ENCODE data around the gene DKKL1.

DKKL1 gene

DNA sequence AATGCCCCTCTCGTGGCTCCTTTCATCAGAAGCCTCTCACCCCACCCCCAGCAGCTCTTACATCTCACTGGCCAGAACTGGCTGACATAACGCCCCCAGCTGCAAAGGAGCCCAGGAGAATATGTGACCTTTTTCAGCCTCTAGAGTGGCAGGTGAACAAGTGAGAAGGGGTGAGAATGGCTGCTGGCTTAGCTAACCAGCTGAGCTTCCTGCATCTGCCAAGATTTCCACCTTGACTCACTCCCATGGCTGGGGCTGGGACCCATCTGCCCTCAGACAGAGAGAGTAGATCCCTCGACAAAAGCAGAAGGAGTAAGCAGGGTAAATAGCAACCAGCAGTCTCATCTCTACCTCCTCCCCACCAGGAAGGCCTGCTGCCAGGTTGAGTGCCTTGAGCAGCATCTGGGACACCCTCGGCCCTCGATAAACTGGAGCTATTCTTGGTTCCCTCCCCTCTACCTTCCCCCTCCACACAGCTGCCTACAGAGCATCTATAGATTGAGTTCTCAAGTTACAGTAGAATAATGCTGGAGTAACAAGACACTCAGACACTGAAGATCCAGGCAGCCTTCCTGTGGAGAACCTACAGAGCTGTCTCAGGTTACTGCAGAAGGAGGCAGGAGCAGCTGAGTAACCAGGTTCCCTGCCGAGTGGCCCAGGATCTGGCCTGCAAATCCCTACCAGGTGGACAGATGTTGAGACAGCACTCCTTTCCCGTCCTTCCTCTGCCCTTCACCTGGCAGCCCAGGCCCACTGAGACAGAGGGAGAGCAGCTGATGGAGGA, 39.9 kb downstream of the DKKL1 start:
- DNase-seq (ENCODE audit: extremely low read depth, low read depth) = no peak
- TF ChIP-seq CTCF (IDR thresholded peaks at IDR 0.05; ENCODE audit: low read depth, low read length) = no peak

DNA sequence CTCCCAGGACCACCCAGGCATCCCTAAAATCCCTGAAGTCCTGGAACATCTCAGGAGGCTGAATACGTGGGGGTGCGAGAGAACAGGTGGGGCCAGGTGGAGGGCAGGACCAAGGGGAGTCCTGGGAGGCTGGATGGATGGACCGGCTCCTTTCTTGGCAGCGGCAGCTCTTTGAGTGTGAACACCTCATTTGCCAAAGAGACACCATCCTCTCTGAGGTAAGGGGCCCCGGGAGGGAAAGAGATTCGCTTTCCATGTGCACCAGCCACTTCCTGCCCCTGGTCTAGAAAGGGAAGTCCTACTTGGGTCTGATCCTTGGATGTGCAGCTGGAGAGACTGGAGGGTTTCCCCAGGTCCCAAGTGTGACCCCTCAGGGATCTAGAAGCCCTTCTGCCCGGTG, 43.4 kb downstream of the DKKL1 start:
- no peak for DNase-seq (ENCODE audit: extremely low read depth, low read depth)
- no peak for TF ChIP-seq CTCF (IDR thresholded peaks at IDR 0.05; ENCODE audit: low read depth, low read length)

DNA sequence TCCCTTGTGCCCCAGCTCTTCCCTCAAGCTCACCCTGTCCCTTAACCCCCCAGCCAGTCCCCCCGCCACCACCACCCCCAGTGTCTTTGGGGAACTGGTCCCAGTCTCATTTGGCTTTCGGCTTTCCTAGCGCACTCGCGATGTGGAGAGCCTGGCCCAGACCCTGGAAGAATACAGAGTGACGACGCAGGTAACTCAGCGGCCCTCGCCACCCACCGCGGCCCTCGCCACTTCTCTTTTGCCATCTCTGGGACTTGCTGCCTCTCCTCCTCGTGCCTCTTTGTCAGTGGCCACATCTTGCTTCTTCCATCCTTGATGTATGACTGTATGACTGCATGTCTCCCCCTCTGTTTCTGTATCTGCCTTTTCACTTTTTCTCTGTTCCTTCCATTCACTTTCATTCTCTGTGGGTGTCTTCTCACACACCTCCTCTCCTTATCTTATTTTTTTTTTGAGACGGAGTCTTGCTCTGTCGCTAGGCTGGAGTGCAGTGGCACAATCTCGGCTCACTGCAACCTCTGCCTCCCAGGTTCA, 43.9 kb downstream of the DKKL1 start:
- no peak for DNase-seq (ENCODE audit: extremely low read depth, low read depth)
- TF ChIP-seq CTCF (IDR thresholded peaks at IDR 0.05; ENCODE audit: low read depth, low read length) = no peak

DNA sequence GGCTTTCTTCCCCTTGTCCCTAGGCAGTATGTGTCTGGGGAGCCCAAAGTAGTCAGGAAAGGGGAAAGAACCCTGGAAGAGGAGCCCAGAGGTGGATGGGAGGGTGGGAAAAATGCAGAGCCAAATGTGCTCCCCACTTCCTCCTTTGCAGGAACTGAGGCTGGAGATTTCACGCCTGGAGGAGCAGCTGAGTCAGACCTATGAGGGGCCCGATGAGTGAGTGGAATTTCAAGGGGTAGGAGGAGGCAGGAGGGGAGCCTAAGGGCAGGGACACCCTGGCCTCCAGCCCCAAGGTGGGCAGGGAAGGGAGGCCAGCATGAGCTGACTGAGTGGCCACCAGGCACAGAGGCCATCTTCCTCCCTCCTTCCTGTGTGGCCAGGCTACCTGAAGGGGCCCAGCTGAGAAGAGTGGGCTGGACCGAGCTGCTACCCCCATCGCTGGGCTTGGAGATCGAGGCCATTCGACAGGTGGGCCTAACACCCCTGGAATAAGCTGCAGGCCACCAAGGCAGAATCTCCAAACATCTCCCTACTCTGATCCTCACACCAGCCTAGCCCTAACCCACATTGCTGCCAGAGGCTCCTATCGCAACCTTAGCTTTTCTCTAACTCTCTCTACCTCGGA, 45.3 kb downstream of the DKKL1 start:
- no peak for TF ChIP-seq CTCF (IDR thresholded peaks at IDR 0.05; ENCODE audit: low read depth, low read length)
- no peak for DNase-seq (ENCODE audit: extremely low read depth, low read depth)

DNA sequence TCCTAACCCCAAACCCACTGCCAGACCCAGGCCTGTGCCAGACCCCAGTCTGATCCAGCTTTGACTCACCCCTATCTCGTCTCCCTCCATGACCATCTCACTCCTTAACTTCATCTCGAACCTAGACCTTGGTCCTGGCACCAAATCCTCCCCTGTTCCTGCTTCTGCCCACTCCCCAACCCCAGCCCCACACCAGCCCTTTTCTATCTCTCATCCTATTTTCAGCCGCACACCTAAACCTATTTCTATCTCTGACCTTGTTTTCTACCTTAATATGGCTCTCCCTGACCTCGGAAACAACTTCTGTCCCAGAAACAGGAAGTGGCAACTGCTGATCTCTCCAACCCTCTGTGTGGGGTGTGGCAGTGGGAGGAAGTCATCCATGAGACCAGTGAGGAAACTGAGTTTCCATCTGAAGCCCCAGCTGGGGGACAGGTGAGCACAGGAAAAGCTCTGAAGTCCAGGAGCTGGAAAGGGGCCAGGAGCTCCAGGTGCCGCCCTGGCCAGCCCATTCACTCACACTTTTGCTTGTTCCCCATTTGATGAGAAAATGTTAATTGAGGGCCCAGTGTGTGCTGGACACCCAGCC, 45.9 kb downstream of the DKKL1 start:
- no peak for TF ChIP-seq CTCF (IDR thresholded peaks at IDR 0.05; ENCODE audit: low read depth, low read length)
- no peak for DNase-seq (ENCODE audit: extremely low read depth, low read depth)

GRCh38 chr19:49411681-49412326, 48.1 kb downstream of the DKKL1 start:
- TF ChIP-seq CTCF (IDR thresholded peaks at IDR 0.05; ENCODE audit: low read depth, low read length) = no peak
- no peak for DNase-seq (ENCODE audit: extremely low read depth, low read depth)

Measured in AG09319 (cell line).